Stimulated activated CD8-positive, alpha-beta memory T cell treated with anti-CD3 and anti-CD28 coated beads, Interleukin-4, amount 100 ng/mL, for 24 hours (primary cell): ENCODE measurements around the gene RAB24.
"Not testable (repeated sequence)": the region's sequence is repeated elsewhere in the genome, so short reads cannot be mapped to it uniquely, and the experiment has no call there.

Experiments used
- DNase-seq: peaks from one replicate; pipeline ENCODE4 v3.0.0-alpha.2; 2020; ENCODE audit warnings: low read depth

The RAB24 gene

GRCh38 chr5:177310757-177311391 lies 7.4 kb upstream of the RAB24 start:
- DNase-seq: no peak

- no peak for DNase-seq
Observed at GRCh38 chr5:177310332-177310731, 6.8 kb upstream of the RAB24 start.

GRCh38 chr5:177309351-177310191 lies 6.1 kb upstream of the RAB24 start:
- DNase-seq: peak; percentile 48

GRCh38 chr5:177308740-177309139 lies 5.2 kb upstream of the RAB24 start:
- no peak for DNase-seq

- no peak for DNase-seq
Observed at GRCh38 chr5:177307544-177308363, 4.2 kb upstream of the RAB24 start.

GRCh38 chr5:177306674-177307543 lies 3.4 kb upstream of the RAB24 start:
- DNase-seq: no peak

- not testable (repeated sequence) for DNase-seq
Observed at GRCh38 chr5:177306103-177306640, 2.7 kb upstream of the RAB24 start.

- no peak for DNase-seq
Observed at GRCh38 chr5:177304392-177305119, 1.0 kb upstream of the RAB24 start.

GRCh38 chr5:177303925-177304391 lies 439 bp upstream of the RAB24 start:
- no peak for DNase-seq

GRCh38 chr5:177302354-177303110 lies 987 bp downstream of the RAB24 start:
- DNase-seq: no peak

- DNase-seq: no peak
Observed at GRCh38 chr5:177301503-177302165, 1.9 kb downstream of the RAB24 start.

GRCh38 chr5:177300951-177301350 lies 2.6 kb downstream of the RAB24 start:
- no peak for DNase-seq

- no peak for DNase-seq
Observed at GRCh38 chr5:177300236-177300880, 3.2 kb downstream of the RAB24 start.

- no peak for DNase-seq
Observed at GRCh38 chr5:177299697-177300096, 3.8 kb downstream of the RAB24 start.

- no peak for DNase-seq
Observed at GRCh38 chr5:177297922-177298321, 5.6 kb downstream of the RAB24 start.

- no peak for DNase-seq
Observed at GRCh38 chr5:177296581-177296980, 6.9 kb downstream of the RAB24 start.

GRCh38 chr5:177295924-177296323 lies 7.6 kb downstream of the RAB24 start:
- DNase-seq: no peak

- no peak for DNase-seq
Observed at GRCh38 chr5:177294632-177295031, 8.9 kb downstream of the RAB24 start.
